WERI-Rb-1 (cell line): Measurements from ENCODE around the gene SERAC1.
"Not testable (repeated sequence)": the region's sequence is repeated elsewhere in the genome, so short reads cannot be mapped to it uniquely, and the experiment has no call there.

Experiments
- DNase-seq: peaks from one replicate; pipeline ENCODE4 v3.0.0-alpha.2; 2020
- H3K27ac ChIP-seq: fragments of 250-450 bp; sonication (Bioruptor Pico); 2 replicates; pipeline ENCODE4 v1.5.1; 2020; ENCODE audit warnings: mild to moderate bottlenecking, moderate library complexity
- H3K27me3 ChIP-seq: fragments of 250-450 bp; sonication (Bioruptor Pico); 2 replicates; pipeline ENCODE4 v1.5.1; 2021; ENCODE audit warnings: mild to moderate bottlenecking, low read depth, moderate library complexity; ENCODE audit not compliant: insufficient read depth, severe bottlenecking
- H3K36me3 ChIP-seq: fragments of 250-450 bp; sonication (Bioruptor Pico); 2 replicates; pipeline ENCODE4 v1.5.1; 2020; ENCODE audit warnings: mild to moderate bottlenecking, moderate library complexity
- H3K4me3 ChIP-seq: 2 replicates; pipeline ENCODE4 v1.5.1; 2011; ENCODE audit warnings: low read depth, mild to moderate bottlenecking, control low read depth, low read length
- H3K9me3 ChIP-seq: fragments of 250-450 bp; sonication (Bioruptor Pico); 2 replicates; pipeline ENCODE4 v1.5.1; 2021; ENCODE audit warnings: mild to moderate bottlenecking, moderate library complexity; ENCODE audit not compliant: severe bottlenecking
- CTCF ChIP-seq: IDR thresholded peaks from 2 replicates; pipeline ENCODE4 v1.5.1; 2011; ENCODE audit warnings: low read depth, mild to moderate bottlenecking, control low read depth, inconsistent platforms, low read length

The SERAC1 gene

DNA sequence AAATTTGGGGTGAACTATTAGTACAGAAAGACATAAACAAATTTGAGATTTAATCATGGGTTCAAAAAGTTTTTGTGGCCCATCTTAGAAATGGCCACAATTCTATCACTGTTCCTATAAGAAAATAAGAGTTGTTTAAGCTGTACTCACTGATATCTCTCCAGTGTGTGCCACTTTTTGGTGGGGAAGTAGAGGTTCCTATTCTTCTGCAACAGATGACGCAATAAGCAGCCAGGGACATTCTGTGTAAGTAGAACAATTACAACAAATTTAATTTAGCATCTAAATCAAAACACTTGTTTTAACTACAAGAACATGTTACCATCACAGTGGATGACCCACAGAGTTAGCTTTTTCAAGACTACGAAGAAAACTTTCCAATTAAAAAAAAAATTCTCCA, 9.9 kb downstream of the SERAC1 start:
- Histone ChIP-seq H3K9me3 (no peaks in the 10 kb centered on the region), H3K36me3 (peaks cover 5% of the 10 kb centered on the region; the same call in 1 of the 2 replicates), H3K27me3 (no peaks in the 10 kb centered on the region), H3K27ac (no peak overlapping the region), H3K4me3 (no peak overlapping the region)
- TF ChIP-seq CTCF, result no peak
- no peak for DNase-seq

GRCh38 chr6:158157064-158157764, 10.8 kb downstream of the SERAC1 start:
- no peak for TF ChIP-seq CTCF
- no peak overlapping the region for H3K27ac ChIP-seq
- H3K9me3 ChIP-seq, result no peaks in the 10 kb centered on the region
- peaks cover 5% of the 10 kb centered on the region; the same call in 1 of the 2 replicates for H3K36me3 ChIP-seq
- DNase-seq, result no peak
- H3K27me3 ChIP-seq, result no peaks in the 10 kb centered on the region
- no peak overlapping the region for H3K4me3 ChIP-seq

- Histone ChIP-seq H3K27me3 (no peaks in the 10 kb centered on the region), H3K27ac (no peak overlapping the region), H3K4me3 (no peak overlapping the region), H3K9me3 (no peaks in the 10 kb centered on the region), H3K36me3 (peaks cover 5% of the 10 kb centered on the region; the same call in 1 of the 2 replicates)
- no peak for TF ChIP-seq CTCF
- no peak for DNase-seq
Observed at GRCh38 chr6:158154816-158155215, 13.2 kb downstream of the SERAC1 start.

GRCh38 chr6:158153576-158153975, 14.5 kb downstream of the SERAC1 start:
- H3K27ac ChIP-seq, result no peak overlapping the region
- no peak overlapping the region for H3K4me3 ChIP-seq
- no peaks in the 10 kb centered on the region for H3K27me3 ChIP-seq
- no peak for TF ChIP-seq CTCF
- DNase-seq, result no peak
- no peaks in the 10 kb centered on the region for H3K9me3 ChIP-seq
- H3K36me3 ChIP-seq, result peaks cover 11% of the 10 kb centered on the region

GRCh38 chr6:158152659-158153058, 15.4 kb downstream of the SERAC1 start:
- H3K9me3 ChIP-seq, result no peaks in the 10 kb centered on the region
- no peak overlapping the region for H3K4me3 ChIP-seq
- DNase-seq, result no peak
- H3K36me3 ChIP-seq, result peaks cover 11% of the 10 kb centered on the region
- no peak overlapping the region for H3K27ac ChIP-seq
- TF ChIP-seq CTCF, result no peak
- H3K27me3 ChIP-seq, result no peaks in the 10 kb centered on the region

DNA sequence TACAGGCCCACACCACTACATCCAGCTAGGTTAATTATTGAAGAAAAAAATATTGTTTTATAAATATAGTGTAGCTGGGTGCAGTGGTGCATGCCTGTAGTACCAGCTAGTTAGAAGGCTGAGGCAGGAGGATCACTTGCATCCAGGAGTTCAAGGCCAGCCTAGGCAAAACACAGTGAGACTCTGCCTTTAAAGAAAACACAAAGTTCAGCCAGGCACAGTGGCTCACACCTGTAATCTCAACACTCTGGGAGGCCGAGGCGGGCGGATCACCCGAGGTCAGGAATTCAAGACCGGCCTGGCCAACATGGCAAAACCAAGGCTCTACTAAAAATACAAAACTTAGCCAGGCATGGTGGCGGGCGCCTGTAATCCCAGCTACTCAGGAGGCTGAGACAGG, 16.0 kb downstream of the SERAC1 start:
- DNase-seq, H3K27ac ChIP-seq, H3K4me3 ChIP-seq, H3K9me3 ChIP-seq, H3K27me3 ChIP-seq: not testable (repeated sequence)
- H3K36me3 ChIP-seq, result peaks cover 11% of the 10 kb centered on the region
